ENCODE data around the gene AVL9. TPM values are rescaled to one million over a fixed set of nuclear protein-coding genes. Genes with fewer than 3 reads are reported as not detected.

Gene AVL9
- total and polyA plus RNA-seq, 9 of the 15 experiments (the other 6 are each of a cell fraction or from before 2014, with no cell fraction given), result 6.4 to 66.2 (median 30.1) TPM

GRCh38 chr7:32479574-32480200 lies 15.6 kb upstream of the AVL9 start (continued):
- no peak for TF ChIP-seq ARID4B (CRISPR knock-in tag; IDR thresholded peaks at IDR 0.05)

- CTCF ChIA-PET (ENCODE audit: low intra/inter-chr PET ratio), result no interaction called here
- Histone ChIP-seq H3K9ac (ENCODE audit: insufficient read depth in 1 of 2, low read depth in 2 of 2, low read length in 2 of 2) (no peak overlapping the region), H3K4me2 (ENCODE audit: insufficient read depth, low read length) (no peak overlapping the region), H3K4me3 (no peak overlapping the region), H3K27ac (ENCODE audit: extremely low read depth, low read depth, low read length) (no peak overlapping the region), H3K36me3 (ENCODE audit: control insufficient read depth, insufficient read depth, low read length) (peaks cover 5% of the 10 kb centered on the region; the same call in 1 of the 3 replicates), H3K79me2 (ENCODE audit: control insufficient read depth, insufficient read depth, low read length) (no peaks in the 10 kb centered on the region), H2AFZ (ENCODE audit: low read depth, low read length) (no peak overlapping the region), H4K20me1 (replicated peaks; ENCODE audit: control insufficient read depth, insufficient read depth, low read length) (0 out of 2 replicates have a peak, but pooled peaks cover 3% of the 10 kb centered on the region), H3K27me3 (ENCODE audit: control insufficient read depth in 2 of 2, insufficient read depth in 2 of 2, low read length in 2 of 2) (no peaks in the 10 kb centered on the region), H3K4me1 (replicated peaks in 1 of 2; ENCODE audit: control insufficient read depth in 2 of 2, insufficient read depth in 2 of 2, low read length in 2 of 2) (no peaks in the 10 kb centered on the region; a peak in 2 of 5 replicates), H3K9me3 (replicated peaks; ENCODE audit: control insufficient read depth, insufficient read depth, low read depth, low read length) (no peaks in the 10 kb centered on the region), H3K9me1 (ENCODE audit: control insufficient read depth, insufficient read depth, low read length) (no peaks in the 10 kb centered on the region)
- intact Hi-C loops (cut with micrococcal nuclease), result no loop called here
- POLR2A ChIA-PET, result interaction anchor here (1.7 kb wide), 1 partner anchor 9 kb away, joined by 5 read pairs; the partner anchor contains the start of gene LSM5
- FAIRE-seq (no peak), DNase-seq (ENCODE audit: extremely low read depth in 1 of 4, low spot score in 3 of 4) (no peak), ATAC-seq (no peak)
- 30% methylated on average over 1 of the region's 1 CpG for WGBS (ENCODE audit: insufficient coverage, low coverage, missing lambda C conversion rate)
- no TSS peak for BruUV-seq (replicated peaks)
- TF ChIP-seq ETS2 (tag; IDR thresholded peaks at IDR 0.05; ENCODE audit: borderline replicate concordance, poor library complexity, severe bottlenecking) (no peak), ZBTB5 (IDR thresholded peaks at IDR 0.05) (no peak)
- in situ Hi-C loops (cut with MboI), result no loop called here
These were observed 14.1 kb upstream of the AVL9 start for GRCh38 chr7:32481176-32481575.

Measured in K562 (cell line).